Fibroblast of upper back skin (primary cell): Measurements from ENCODE around the gene PCSK5.
"Not testable (repeated sequence)": the region's sequence is repeated elsewhere in the genome, so short reads cannot be mapped to it uniquely, and the experiment has no call there.

ENCODE experiments used
- DNase-seq: peaks from one replicate; pipeline ENCODE4 v3.0.0-alpha.2; 2013

Gene PCSK5

GRCh38 chr9:75927356-75927755 lies 36.9 kb downstream of the PCSK5 start:
- no peak for DNase-seq

GRCh38 chr9:75930190-75930589 lies 39.7 kb downstream of the PCSK5 start:
- no peak for DNase-seq

- DNase-seq: no peak
These were observed 40.4 kb downstream of the PCSK5 start for GRCh38 chr9:75930730-75931321.

GRCh38 chr9:75933982-75934381 lies 43.5 kb downstream of the PCSK5 start:
- no peak for DNase-seq

- DNase-seq: no peak
These were observed 45.1 kb downstream of the PCSK5 start for GRCh38 chr9:75935591-75935990.

- DNase-seq: no peak
These were observed 47.2 kb downstream of the PCSK5 start for GRCh38 chr9:75937521-75938258.

GRCh38 chr9:75938946-75939345 lies 48.5 kb downstream of the PCSK5 start:
- DNase-seq: no peak

- no peak for DNase-seq
These were observed 49.2 kb downstream of the PCSK5 start for GRCh38 chr9:75939536-75940111.

GRCh38 chr9:75941066-75941465 lies 50.6 kb downstream of the PCSK5 start:
- DNase-seq: no peak

- DNase-seq: no peak
These were observed 51.3 kb downstream of the PCSK5 start for GRCh38 chr9:75941577-75942311.

- DNase-seq: no peak
These were observed 56.3 kb downstream of the PCSK5 start for GRCh38 chr9:75946766-75947165.

- DNase-seq: no peak
These were observed 56.8 kb downstream of the PCSK5 start for GRCh38 chr9:75947233-75947632.

- DNase-seq: no peak
These were observed 60.5 kb downstream of the PCSK5 start for GRCh38 chr9:75950998-75951397.

GRCh38 chr9:75953218-75953617 lies 62.7 kb downstream of the PCSK5 start:
- no peak for DNase-seq

- no peak for DNase-seq
These were observed 65.7 kb downstream of the PCSK5 start for GRCh38 chr9:75956161-75956560.

- no peak for DNase-seq
These were observed 66.6 kb downstream of the PCSK5 start for GRCh38 chr9:75957116-75957515.

GRCh38 chr9:75958226-75958625 lies 67.8 kb downstream of the PCSK5 start:
- DNase-seq: no peak

- DNase-seq: no peak
These were observed 70.1 kb downstream of the PCSK5 start for GRCh38 chr9:75960551-75960950.

GRCh38 chr9:75962013-75962661 lies 71.7 kb downstream of the PCSK5 start:
- DNase-seq: no peak

GRCh38 chr9:75962662-75963036 lies 72.2 kb downstream of the PCSK5 start:
- DNase-seq: no peak

GRCh38 chr9:75963321-75963720 lies 72.8 kb downstream of the PCSK5 start:
- not testable (repeated sequence) for DNase-seq

GRCh38 chr9:75964427-75964826 lies 74.0 kb downstream of the PCSK5 start:
- no peak for DNase-seq

- no peak for DNase-seq
These were observed 74.8 kb downstream of the PCSK5 start for GRCh38 chr9:75965231-75965630.
